Neural progenitor cell (in vitro differentiated cells): Measurements from ENCODE around the gene IMP4. TPM values are rescaled to one million over a fixed set of nuclear protein-coding genes. Genes with fewer than 3 reads are reported as not detected.

ENCODE experiments used
- DNase-seq: peaks from one replicate; pipeline ENCODE4 v3.0.0-alpha.2; 2016; ENCODE audit warnings: low spot score
- H2AFZ ChIP-seq: fragments of 200-600 bp; sonication (generic); replicated peaks from 2 replicates; pipeline ENCODE4 v1.6.1; 2016; ENCODE audit warnings: antibody characterized with exemption
- H3F3A ChIP-seq: fragments of 200-600 bp; sonication (generic); 2 replicates; pipeline ENCODE4 v1.6.1; 2016; ENCODE audit warnings: antibody characterized with exemption, low read depth
- H3K27ac ChIP-seq: fragments of 200-600 bp; sonication (generic); 2 replicates; pipeline ENCODE4 v1.5.1; 2016; ENCODE audit warnings: mild to moderate bottlenecking
- H3K27me3 ChIP-seq: fragments of 200-600 bp; sonication (generic); 2 replicates; pipeline ENCODE4 v1.6.1; 2016; ENCODE audit warnings: mild to moderate bottlenecking, moderate library complexity
- H3K36me3 ChIP-seq: fragments of 200-600 bp; sonication (generic); 2 replicates; pipeline ENCODE4 v1.5.1; 2016
- H3K4me1 ChIP-seq: fragments of 200-600 bp; sonication (generic); 2 replicates; pipeline ENCODE4 v1.6.1; 2016; ENCODE audit warnings: mixed run types
- H3K4me2 ChIP-seq: fragments of 200-600 bp; sonication (generic); 2 replicates; pipeline ENCODE4 v1.6.1; 2016
- H3K4me3 ChIP-seq: fragments of 200-600 bp; sonication (generic); 2 replicates; pipeline ENCODE4 v1.5.1; 2016
- H3K79me2 ChIP-seq: fragments of 200-600 bp; sonication (generic); 2 replicates; pipeline ENCODE4 v1.6.1; 2016; ENCODE audit warnings: low read depth
- H3K9ac ChIP-seq: fragments of 200-600 bp; sonication (generic); 2 replicates; pipeline ENCODE4 v1.6.1; 2016
- H3K9me3 ChIP-seq: fragments of 200-600 bp; sonication (generic); 2 replicates; pipeline ENCODE4 v1.5.1; 2016; ENCODE audit warnings: low read depth
- H4K20me1 ChIP-seq: fragments of 200-600 bp; sonication (generic); 2 replicates; pipeline ENCODE4 v1.6.1; 2016; ENCODE audit warnings: low read depth
- H3K27ac Mint-ChIP-seq: 3 replicates; pipeline ENCODE4 v1.8.0; 2021; ENCODE audit warnings: mixed read lengths
- H3K27me3 Mint-ChIP-seq: 2 replicates; pipeline ENCODE4 v1.8.0; 2022; ENCODE audit warnings: low read depth, mild to moderate bottlenecking, inconsistent platforms, moderate library complexity, mixed read lengths; ENCODE audit not compliant: insufficient read depth
- H3K36me3 Mint-ChIP-seq: 3 replicates; pipeline ENCODE4 v1.8.0; 2021; ENCODE audit warnings: mixed read lengths
- H3K4me1 Mint-ChIP-seq: 3 replicates; pipeline ENCODE4 v1.8.0; 2021; ENCODE audit warnings: mixed read lengths
- H3K4me3 Mint-ChIP-seq: 3 replicates; pipeline ENCODE4 v1.8.0; 2021; ENCODE audit warnings: mild to moderate bottlenecking, moderate library complexity, mixed read lengths
- H3K9me3 Mint-ChIP-seq: 3 replicates; pipeline ENCODE4 v1.8.0; 2020; ENCODE audit warnings: mixed read lengths
- CTCF ChIP-seq: fragments of 200-600 bp; sonication (generic); IDR thresholded peaks from 2 replicates; pipeline ENCODE4 v1.5.1; 2017; ENCODE audit warnings: antibody characterized with exemption, mild to moderate bottlenecking
- EZH2 ChIP-seq: fragments of 200-600 bp; sonication (generic); IDR thresholded peaks from 2 replicates; pipeline ENCODE4 v1.6.1; 2017; ENCODE audit warnings: antibody characterized with exemption, mild to moderate bottlenecking, moderate library complexity
- EZH2phosphoT487 ChIP-seq: fragments of 200-600 bp; sonication (generic); IDR thresholded peaks from 2 replicates; pipeline ENCODE4 v1.6.1; 2017; ENCODE audit warnings: antibody characterized with exemption
- total RNA-seq: library from RNA; depleted of rRNA; stranded (reverse); fragments of >200 nt; gene quantifications from 2 replicates; pipeline ENCODE4 v1.2.3, GENCODE V29; 2015; ENCODE audit warnings: low replicate concordance

Gene IMP4
- total RNA-seq, 1 donor from 2014 or later = 23.3 TPM

GRCh38 chr2:130359466-130359865 lies 16.8 kb downstream of the IMP4 start:
- Histone ChIP-seq H3F3A (peaks cover 9% of the 10 kb centered on the region), H3K79me2 (no peaks in the 10 kb centered on the region), H3K27me3 (peaks cover 30% of the 10 kb centered on the region), H3K9me3 (no peaks in the 10 kb centered on the region), H3K4me1 (peaks cover 6% of the 10 kb centered on the region), H3K36me3 (no peaks in the 10 kb centered on the region), H3K27ac (no peak overlapping the region), H4K20me1 (no peaks in the 10 kb centered on the region), H2AFZ (no peak overlapping the region), H3K4me2 (no peak overlapping the region), H3K9ac (no peak overlapping the region), H3K4me3 (no peak overlapping the region)
- DNase-seq = no peak
- H3K27me3 Mint-ChIP-seq = peaks cover 12% of the 10 kb centered on the region
- TF ChIP-seq CTCF = no peak
- TF ChIP-seq EZH2 = no peak
- TF ChIP-seq EZH2phosphoT487 = no peak
- peaks cover 8% of the 10 kb centered on the region for H3K36me3 Mint-ChIP-seq
- H3K4me1 Mint-ChIP-seq = peaks cover 12% of the 10 kb centered on the region
- H3K4me3 Mint-ChIP-seq = no peak overlapping the region
- peaks cover 2% of the 10 kb centered on the region for H3K9me3 Mint-ChIP-seq
- H3K27ac Mint-ChIP-seq = no peak overlapping the region

- no peak overlapping the region for H3K9ac ChIP-seq
- H3K4me2 ChIP-seq = no peak overlapping the region
- no peaks in the 10 kb centered on the region for H3F3A ChIP-seq
- Mint-ChIP-seq H3K27me3 (peaks cover 7% of the 10 kb centered on the region), H3K27ac (no peak overlapping the region), H3K9me3 (peaks cover 3% of the 10 kb centered on the region), H3K4me1 (no peaks in the 10 kb centered on the region), H3K4me3 (no peak overlapping the region), H3K36me3 (peaks cover 8% of the 10 kb centered on the region)
- H3K9me3 ChIP-seq = no peaks in the 10 kb centered on the region
- no peak for DNase-seq
- H3K27ac ChIP-seq = no peak overlapping the region
- no peaks in the 10 kb centered on the region for H4K20me1 ChIP-seq
- H3K4me3 ChIP-seq = no peak overlapping the region
- H3K79me2 ChIP-seq = no peaks in the 10 kb centered on the region
- no peak for TF ChIP-seq EZH2
- TF ChIP-seq EZH2phosphoT487 = no peak
- no peak for TF ChIP-seq CTCF
- no peak overlapping the region for H2AFZ ChIP-seq
- H3K36me3 ChIP-seq = no peaks in the 10 kb centered on the region
- no peaks in the 10 kb centered on the region for H3K27me3 ChIP-seq
- no peaks in the 10 kb centered on the region for H3K4me1 ChIP-seq
Measured at GRCh38 chr2:130363479-130363878, 20.8 kb downstream of the IMP4 start.

GRCh38 chr2:130365075-130365474 lies 22.4 kb downstream of the IMP4 start:
- H3K4me2 ChIP-seq = no peak overlapping the region
- no peaks in the 10 kb centered on the region for H3K79me2 ChIP-seq
- peaks cover 10% of the 10 kb centered on the region for H3K36me3 Mint-ChIP-seq
- no peak overlapping the region for H3K4me3 Mint-ChIP-seq
- H3K4me1 ChIP-seq = no peaks in the 10 kb centered on the region
- H3K27me3 ChIP-seq = no peaks in the 10 kb centered on the region
- no peaks in the 10 kb centered on the region for H4K20me1 ChIP-seq
- H3F3A ChIP-seq = no peaks in the 10 kb centered on the region
- H3K36me3 ChIP-seq = no peaks in the 10 kb centered on the region
- DNase-seq = no peak
- no peak overlapping the region for H3K9ac ChIP-seq
- TF ChIP-seq EZH2phosphoT487 (no peak), EZH2 (no peak), CTCF (no peak)
- H3K9me3 Mint-ChIP-seq = peaks cover 3% of the 10 kb centered on the region
- no peak overlapping the region for H2AFZ ChIP-seq
- H3K27ac Mint-ChIP-seq = no peak overlapping the region
- no peaks in the 10 kb centered on the region for H3K9me3 ChIP-seq
- H3K4me3 ChIP-seq = no peak overlapping the region
- H3K27me3 Mint-ChIP-seq = peaks cover 7% of the 10 kb centered on the region
- H3K27ac ChIP-seq = no peak overlapping the region
- H3K4me1 Mint-ChIP-seq = no peaks in the 10 kb centered on the region

- Mint-ChIP-seq H3K27ac (no peak overlapping the region), H3K27me3 (peaks cover 7% of the 10 kb centered on the region), H3K36me3 (peaks cover 18% of the 10 kb centered on the region), H3K9me3 (peaks cover 3% of the 10 kb centered on the region), H3K4me1 (peaks cover under 1% of the 10 kb centered on the region), H3K4me3 (no peak overlapping the region)
- H3K27ac ChIP-seq = no peak overlapping the region
- H3K27me3 ChIP-seq = no peaks in the 10 kb centered on the region
- DNase-seq = no peak
- TF ChIP-seq EZH2phosphoT487 (no peak), EZH2 (no peak), CTCF (no peak)
- H3K9ac ChIP-seq = no peak overlapping the region
- no peaks in the 10 kb centered on the region for H3K4me1 ChIP-seq
- no peaks in the 10 kb centered on the region for H3K79me2 ChIP-seq
- H4K20me1 ChIP-seq = no peaks in the 10 kb centered on the region
- H3K4me3 ChIP-seq = no peak overlapping the region
- no peaks in the 10 kb centered on the region for H3K36me3 ChIP-seq
- no peaks in the 10 kb centered on the region for H3K9me3 ChIP-seq
- no peaks in the 10 kb centered on the region for H3F3A ChIP-seq
- no peak overlapping the region for H3K4me2 ChIP-seq
- no peak overlapping the region for H2AFZ ChIP-seq
Measured at GRCh38 chr2:130365963-130366362, 23.3 kb downstream of the IMP4 start.
